AG10803 (cell line): ENCODE data around the gene FILIP1.

ENCODE experiments used
- DNase-seq: peaks from one replicate; pipeline ENCODE4 v3.0.0; 2010; ENCODE audit warnings: low read depth
- H3K4me3 ChIP-seq: 2 replicates; pipeline ENCODE4 v1.5.1; 2011; ENCODE audit warnings: mild to moderate bottlenecking, low read length, control low read depth
- TF ChIP-seq, protein P1 (sequence below): conservative IDR thresholded peaks from 2 replicates; pipeline ENCODE4 v1.5.1; 2011; ENCODE audit warnings: mild to moderate bottlenecking, low read length, control low read depth, inconsistent platforms

FILIP1 gene

DNA sequence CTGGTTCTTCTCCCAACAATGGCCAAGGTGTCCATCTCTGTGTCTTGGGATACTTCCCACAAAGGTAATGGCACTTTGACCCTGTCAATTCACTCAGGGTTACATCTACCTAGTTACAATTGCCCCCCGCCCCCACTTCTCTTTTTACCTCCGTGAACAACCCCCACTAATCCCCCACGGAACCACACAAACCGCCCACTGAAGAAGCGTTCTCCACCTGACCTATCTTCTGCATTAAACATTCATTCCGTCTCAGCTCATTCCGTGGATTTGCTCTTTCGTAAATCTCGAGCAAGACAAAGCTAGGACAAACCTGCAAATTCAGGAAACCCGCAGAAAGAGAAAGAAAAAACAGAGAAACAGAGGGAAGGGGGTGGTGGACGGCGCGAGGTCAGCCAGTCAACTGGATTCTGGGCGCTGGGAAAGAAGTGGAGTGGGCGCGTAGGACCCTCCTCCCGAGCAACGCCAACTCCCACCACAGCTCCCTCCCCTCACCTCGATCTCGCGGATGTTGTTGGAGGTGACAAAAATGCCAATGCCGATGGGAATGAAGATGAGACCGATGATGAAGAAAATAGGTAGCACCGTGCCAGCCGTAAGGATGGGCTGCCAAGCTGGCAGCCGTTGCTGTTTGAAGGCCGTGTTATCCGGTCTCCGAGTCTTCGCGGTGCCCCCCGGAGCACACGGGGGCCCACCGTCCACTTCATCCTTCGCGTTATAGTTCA is 209.5 kb downstream of the FILIP1 start:
- TF ChIP-seq, protein P1, sequence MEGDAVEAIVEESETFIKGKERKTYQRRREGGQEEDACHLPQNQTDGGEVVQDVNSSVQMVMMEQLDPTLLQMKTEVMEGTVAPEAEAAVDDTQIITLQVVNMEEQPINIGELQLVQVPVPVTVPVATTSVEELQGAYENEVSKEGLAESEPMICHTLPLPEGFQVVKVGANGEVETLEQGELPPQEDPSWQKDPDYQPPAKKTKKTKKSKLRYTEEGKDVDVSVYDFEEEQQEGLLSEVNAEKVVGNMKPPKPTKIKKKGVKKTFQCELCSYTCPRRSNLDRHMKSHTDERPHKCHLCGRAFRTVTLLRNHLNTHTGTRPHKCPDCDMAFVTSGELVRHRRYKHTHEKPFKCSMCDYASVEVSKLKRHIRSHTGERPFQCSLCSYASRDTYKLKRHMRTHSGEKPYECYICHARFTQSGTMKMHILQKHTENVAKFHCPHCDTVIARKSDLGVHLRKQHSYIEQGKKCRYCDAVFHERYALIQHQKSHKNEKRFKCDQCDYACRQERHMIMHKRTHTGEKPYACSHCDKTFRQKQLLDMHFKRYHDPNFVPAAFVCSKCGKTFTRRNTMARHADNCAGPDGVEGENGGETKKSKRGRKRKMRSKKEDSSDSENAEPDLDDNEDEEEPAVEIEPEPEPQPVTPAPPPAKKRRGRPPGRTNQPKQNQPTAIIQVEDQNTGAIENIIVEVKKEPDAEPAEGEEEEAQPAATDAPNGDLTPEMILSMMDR: no peak
- peak; percentile 4 for DNase-seq

DNA sequence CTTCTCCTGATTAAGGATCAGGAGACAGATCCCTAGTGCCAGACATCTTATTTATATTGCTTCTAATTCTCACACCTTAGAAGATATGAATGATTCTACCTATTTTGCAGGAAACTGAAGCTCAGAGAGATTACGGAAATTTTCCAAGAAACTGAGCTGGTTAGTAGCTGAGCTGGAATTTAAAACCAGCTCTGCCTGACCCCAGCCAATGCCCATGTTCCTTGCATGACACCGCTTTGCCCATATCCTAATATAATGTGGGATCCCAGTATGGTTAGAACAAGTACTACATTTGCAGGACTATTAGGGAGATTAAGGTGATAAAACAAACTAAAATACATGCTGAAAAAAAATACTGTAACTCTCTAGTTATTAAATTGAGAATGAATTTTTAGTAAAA is 210.9 kb downstream of the FILIP1 start:
- no peak for DNase-seq
- peak overlapping the region; percentile 89 for H3K4me3 ChIP-seq
- TF ChIP-seq, protein P1: no peak

More for the DNA sequence above, 209.5 kb downstream of the FILIP1 start:
- H3K4me3 ChIP-seq: peak overlapping the region; percentile 89

DNA sequence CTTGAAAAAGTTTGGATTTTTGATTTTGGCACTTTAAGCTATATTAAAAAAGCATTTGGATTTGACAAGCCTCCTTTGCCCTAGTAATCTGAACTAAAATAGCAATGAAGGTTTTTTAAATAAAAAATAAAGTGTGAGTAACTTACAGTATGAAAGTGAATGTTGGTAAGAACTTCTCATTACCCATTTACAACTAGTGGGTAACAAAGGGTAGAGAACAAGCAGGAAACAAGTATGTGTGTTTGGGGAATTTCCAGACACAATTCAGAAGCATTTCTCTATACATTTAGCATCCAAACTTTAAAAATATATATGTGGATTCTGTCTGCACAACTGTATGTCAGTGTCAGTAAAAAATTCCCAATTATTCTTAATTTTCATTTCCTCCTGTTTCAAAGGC is 211.9 kb downstream of the FILIP1 start:
- H3K4me3 ChIP-seq: peak overlapping the region; percentile 37
- TF ChIP-seq, protein P1: no peak
- DNase-seq: no peak

DNA sequence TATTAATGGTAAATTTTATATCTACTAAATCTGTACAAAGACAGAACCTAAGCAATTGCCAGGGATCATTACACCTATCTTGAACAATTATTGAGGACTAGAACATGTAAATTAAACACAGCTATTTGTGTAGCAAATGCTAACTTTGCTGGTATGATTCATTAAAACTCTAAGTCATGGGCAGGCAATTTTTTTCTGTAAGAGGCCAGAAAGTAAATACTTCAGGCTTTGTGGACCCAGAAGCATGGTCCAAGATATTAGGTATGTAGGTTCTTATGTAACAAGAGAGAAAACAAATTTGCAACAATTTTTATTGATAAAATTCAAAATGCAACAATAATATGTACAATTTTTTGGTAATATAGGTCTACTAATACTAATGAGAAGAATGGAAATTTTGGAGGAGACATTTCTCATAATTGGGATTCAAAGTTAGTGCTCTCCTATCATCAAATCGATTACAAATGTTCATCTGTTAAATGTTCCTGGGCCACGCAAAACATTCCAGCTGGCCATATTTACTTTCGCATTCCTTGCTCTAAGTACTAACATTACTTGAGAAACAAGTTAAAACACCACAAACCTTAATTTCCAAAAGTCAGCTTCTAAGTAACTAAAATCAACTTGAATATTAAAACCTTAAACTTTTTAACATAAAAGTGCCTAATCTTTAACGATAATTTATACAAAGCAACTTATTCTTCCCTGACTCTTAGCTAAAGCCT is 213.3 kb downstream of the FILIP1 start:
- H3K4me3 ChIP-seq: peak overlapping the region; percentile 16
- peak; percentile 58 for DNase-seq
- TF ChIP-seq, protein P1: no peak

DNA sequence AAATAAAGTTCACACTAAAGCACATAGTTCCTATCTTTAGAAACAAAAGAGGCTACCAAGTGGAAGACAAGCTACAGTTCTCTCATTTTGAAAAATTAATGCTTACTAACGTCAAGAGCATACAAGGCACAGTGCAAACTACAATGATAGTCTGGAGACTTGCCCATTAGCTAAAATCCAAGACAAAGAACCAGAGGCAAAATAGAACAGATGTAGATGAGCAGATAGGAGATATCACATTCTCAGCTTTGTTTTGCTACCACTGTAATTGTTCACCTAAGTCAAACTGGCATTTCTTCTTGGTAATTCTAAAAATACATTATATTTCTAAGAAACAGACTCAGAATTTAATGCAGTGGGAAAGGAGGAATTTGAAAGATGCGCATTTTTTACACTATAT is 214.2 kb downstream of the FILIP1 start:
- TF ChIP-seq, protein P1: no peak
- H3K4me3 ChIP-seq: no peak overlapping the region
- no peak for DNase-seq

DNA sequence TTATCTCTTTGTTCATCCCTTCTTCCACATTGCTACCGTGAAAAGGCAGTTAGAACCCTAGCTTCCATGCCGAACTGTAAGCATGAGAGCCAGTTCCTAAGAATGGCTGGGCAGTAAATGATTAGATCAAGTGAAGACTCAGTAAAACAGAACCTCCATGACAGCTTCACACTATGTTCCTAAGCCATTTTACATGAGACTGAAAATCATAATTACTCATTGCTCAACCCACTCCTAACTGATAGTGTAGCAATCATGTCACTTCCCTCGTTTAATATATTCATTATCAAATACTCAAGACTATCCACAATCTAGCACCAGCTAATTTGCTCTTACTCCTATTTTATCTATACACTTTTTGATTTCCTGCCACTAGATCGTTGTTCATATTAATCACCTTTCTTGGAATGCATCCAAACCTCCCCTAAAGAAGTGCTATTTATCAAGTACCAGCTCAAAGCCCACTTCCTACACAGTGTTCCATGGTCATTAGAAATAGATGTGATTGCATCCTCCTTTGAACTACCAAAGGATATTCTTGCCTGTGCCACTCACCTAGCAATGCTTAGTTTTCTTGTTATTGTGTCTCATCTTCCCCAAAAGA is 215.0 kb downstream of the FILIP1 start:
- TF ChIP-seq, protein P1: no peak
- no peak for DNase-seq
- H3K4me3 ChIP-seq: no peak overlapping the region
